HEK293 (cell line): ENCODE data around the gene CHRM4.

Source experiments
- CTCF ChIA-PET: fragments of 350-600 bp; formaldehyde crosslinking; extraction: SDS; loops from one replicate; lab custom pipeline; 2021; ENCODE audit warnings: antibody characterized with exemption; lab: Yijun Ruan, JAX
- POLR2A ChIA-PET: fragments of 300-600 bp; formaldehyde crosslinking; extraction: SDS; loops from one replicate; lab custom pipeline; 2020; ENCODE audit warnings: antibody characterized with exemption, inconsistent platforms; lab: Yijun Ruan, JAX
- H3K27ac ChIP-seq: fragments of 200-500 bp; sonication (Bioruptor generic); 2 replicates; pipeline ENCODE4 v1.5.1; 2014; ENCODE audit warnings: low read depth, low read length, control low read depth, inconsistent platforms; ENCODE audit errors: extremely low read depth
- H3K36me3 ChIP-seq, 2 experiments: fragments of 200-500 bp in 1 of 2; sonication (Bioruptor generic) in 1 of 2; 1 replicate in 1 of 2; 2 replicates in 1 of 2; pipeline ENCODE4 v1.5.1; 2014 to 2017; ENCODE audit warnings: inconsistent platforms in 2 of 2, low read length in 2 of 2; ENCODE audit not compliant: control insufficient read depth in 2 of 2, insufficient read depth in 1 of 2
- H3K4me1 ChIP-seq: fragments of 200-500 bp; sonication (Bioruptor generic); 2 replicates; pipeline ENCODE4 v1.5.1; 2014; ENCODE audit warnings: mild to moderate bottlenecking, low read length, inconsistent platforms; ENCODE audit not compliant: control insufficient read depth, insufficient read depth
- H3K4me3 ChIP-seq: 2 replicates; pipeline ENCODE4 v1.5.1; 2011; ENCODE audit warnings: low read depth, mild to moderate bottlenecking, control low read depth, low read length, moderate library complexity
- H3K9me3 ChIP-seq: fragments of 200-500 bp; sonication (Bioruptor generic); 2 replicates; pipeline ENCODE4 v1.5.1; 2014; ENCODE audit warnings: low read depth, low read length, inconsistent platforms; ENCODE audit not compliant: control insufficient read depth, insufficient read depth
- FEZF1 ChIP-seq: fragments of 450-650 bp; formaldehyde crosslinking; IDR thresholded peaks from 2 replicates; pipeline ENCODE4 v1.5.1; 2016; ENCODE audit warnings: missing biosample characterization, missing genetic modification characterization
- INSM2 ChIP-seq: fragments of 450-650 bp; formaldehyde crosslinking; IDR thresholded peaks from 2 replicates; pipeline ENCODE4 v1.5.1; 2016; ENCODE audit warnings: missing biosample characterization, missing genetic modification characterization
- KLF10 ChIP-seq: fragments of 450-650 bp; IDR thresholded peaks from 2 replicates; pipeline ENCODE4 v1.5.1; 2018; ENCODE audit warnings: missing biosample characterization, mild to moderate bottlenecking, missing genetic modification characterization
- MZF1 ChIP-seq: fragments of 450-650 bp; formaldehyde crosslinking; IDR thresholded peaks from 2 replicates; pipeline ENCODE4 v1.5.1; 2017; ENCODE audit warnings: missing biosample characterization, missing genetic modification characterization, borderline replicate concordance
- REPIN1 ChIP-seq: fragments of 450-650 bp; formaldehyde crosslinking; IDR thresholded peaks from 2 replicates; pipeline ENCODE4 v1.5.1; 2017; ENCODE audit warnings: missing biosample characterization, missing genetic modification characterization, low read depth
- SP2 ChIP-seq: fragments of 450-650 bp; formaldehyde crosslinking; IDR thresholded peaks from 2 replicates; pipeline ENCODE4 v1.5.1; 2016; ENCODE audit warnings: missing biosample characterization, missing genetic modification characterization
- TRIM28 ChIP-seq: IDR thresholded peaks from 2 replicates; pipeline ENCODE4 v1.6.1; 2011; ENCODE audit warnings: low read length, control low read depth, borderline replicate concordance
- YY1 ChIP-seq: fragments of 450-650 bp; formaldehyde crosslinking; IDR thresholded peaks from 2 replicates; pipeline ENCODE4 v1.5.1; 2018; ENCODE audit warnings: missing biosample characterization, missing genetic modification characterization
- ZBTB48 ChIP-seq: fragments of 450-650 bp; formaldehyde crosslinking; IDR thresholded peaks from 2 replicates; pipeline ENCODE4 v1.5.1; 2016; ENCODE audit warnings: missing biosample characterization, missing genetic modification characterization
- ZEB2 ChIP-seq: fragments of 450-650 bp; formaldehyde crosslinking; IDR thresholded peaks from 2 replicates; pipeline ENCODE4 v1.5.1; 2016; ENCODE audit warnings: missing biosample characterization, missing genetic modification characterization
- ZFHX2 ChIP-seq: fragments of 450-650 bp; formaldehyde crosslinking; conservative IDR thresholded peaks from 2 replicates; pipeline ENCODE4 v1.5.1; 2016; ENCODE audit warnings: missing biosample characterization, missing genetic modification characterization
- ZNF140 ChIP-seq: fragments of 450-650 bp; formaldehyde crosslinking; IDR thresholded peaks from 2 replicates; pipeline ENCODE4 v1.5.1; 2016; ENCODE audit warnings: missing biosample characterization, missing genetic modification characterization
- ZNF19 ChIP-seq: fragments of 450-650 bp; formaldehyde crosslinking; IDR thresholded peaks from 2 replicates; pipeline ENCODE4; 2016; ENCODE audit warnings: missing biosample characterization, missing genetic modification characterization, low read depth
- ZNF239 ChIP-seq: fragments of 450-650 bp; formaldehyde crosslinking; IDR thresholded peaks from 2 replicates; pipeline ENCODE4 v1.5.1; 2016; ENCODE audit warnings: missing biosample characterization, missing genetic modification characterization
- ZNF514 ChIP-seq: fragments of 450-650 bp; formaldehyde crosslinking; IDR thresholded peaks from 2 replicates; pipeline ENCODE4 v1.5.1; 2016; ENCODE audit warnings: missing biosample characterization, missing genetic modification characterization
- ZNF521 ChIP-seq: fragments of 450-650 bp; formaldehyde crosslinking; IDR thresholded peaks from 2 replicates; pipeline ENCODE4 v1.5.1; 2017; ENCODE audit warnings: missing biosample characterization, mild to moderate bottlenecking, missing genetic modification characterization
- ZNF529 ChIP-seq: fragments of 450-650 bp; formaldehyde crosslinking; IDR thresholded peaks from 2 replicates; pipeline ENCODE4 v1.5.1; 2017; ENCODE audit warnings: missing genetic modification characterization, missing biosample characterization; ENCODE audit not compliant: insufficient replicate concordance
- ZNF548 ChIP-seq: fragments of 450-650 bp; formaldehyde crosslinking; IDR thresholded peaks from 2 replicates; pipeline ENCODE4 v1.5.1; 2016; ENCODE audit warnings: missing biosample characterization, missing genetic modification characterization
- ZNF561 ChIP-seq: fragments of 450-650 bp; IDR thresholded peaks from 2 replicates; pipeline ENCODE4 v1.5.1; 2018; ENCODE audit warnings: missing biosample characterization, missing genetic modification characterization, borderline replicate concordance
- ZNF585B ChIP-seq: fragments of 450-650 bp; formaldehyde crosslinking; IDR thresholded peaks from 2 replicates; pipeline ENCODE4 v1.5.1; 2016; ENCODE audit warnings: missing biosample characterization, missing genetic modification characterization
- ZNF596 ChIP-seq: fragments of 450-650 bp; IDR thresholded peaks from 2 replicates; pipeline ENCODE4 v1.5.0; 2018; ENCODE audit warnings: missing biosample characterization, mild to moderate bottlenecking, missing genetic modification characterization, moderate library complexity
- ZNF654 ChIP-seq: fragments of 450-650 bp; formaldehyde crosslinking; IDR thresholded peaks from 2 replicates; pipeline ENCODE4 v1.5.1; 2016; ENCODE audit warnings: low read depth, missing biosample characterization, missing genetic modification characterization
- ZNF658 ChIP-seq: fragments of 450-650 bp; formaldehyde crosslinking; IDR thresholded peaks from 2 replicates; pipeline ENCODE4; 2016; ENCODE audit warnings: missing biosample characterization, missing genetic modification characterization
- ZNF701 ChIP-seq: fragments of 450-650 bp; formaldehyde crosslinking; IDR thresholded peaks from 2 replicates; pipeline ENCODE4 v1.5.1; 2016; ENCODE audit warnings: missing biosample characterization, missing genetic modification characterization
- ZNF707 ChIP-seq: fragments of 450-650 bp; formaldehyde crosslinking; IDR thresholded peaks from 2 replicates; pipeline ENCODE4 v1.5.1; 2016; ENCODE audit warnings: missing biosample characterization, missing genetic modification characterization
- ZNF76 ChIP-seq: fragments of 450-650 bp; formaldehyde crosslinking; IDR thresholded peaks from 2 replicates; pipeline ENCODE4; 2016; ENCODE audit warnings: low read depth, missing biosample characterization, missing genetic modification characterization, borderline replicate concordance
- TF ChIP-seq, protein P1 (sequence below): fragments of 450-650 bp; IDR thresholded peaks from 2 replicates; pipeline ENCODE4 v1.5.1; 2018; ENCODE audit warnings: missing biosample characterization, mild to moderate bottlenecking, missing genetic modification characterization
- TF ChIP-seq, protein P2 (sequence below): fragments of 450-650 bp; formaldehyde crosslinking; IDR thresholded peaks from 2 replicates; pipeline ENCODE4 v1.5.1; 2016; ENCODE audit warnings: missing biosample characterization, missing genetic modification characterization
- TF ChIP-seq, protein P3 (sequence below): fragments of 450-650 bp; formaldehyde crosslinking; IDR thresholded peaks from 2 replicates; pipeline ENCODE4 v1.5.1; 2016; ENCODE audit warnings: missing biosample characterization, missing genetic modification characterization

The CHRM4 gene

DNA sequence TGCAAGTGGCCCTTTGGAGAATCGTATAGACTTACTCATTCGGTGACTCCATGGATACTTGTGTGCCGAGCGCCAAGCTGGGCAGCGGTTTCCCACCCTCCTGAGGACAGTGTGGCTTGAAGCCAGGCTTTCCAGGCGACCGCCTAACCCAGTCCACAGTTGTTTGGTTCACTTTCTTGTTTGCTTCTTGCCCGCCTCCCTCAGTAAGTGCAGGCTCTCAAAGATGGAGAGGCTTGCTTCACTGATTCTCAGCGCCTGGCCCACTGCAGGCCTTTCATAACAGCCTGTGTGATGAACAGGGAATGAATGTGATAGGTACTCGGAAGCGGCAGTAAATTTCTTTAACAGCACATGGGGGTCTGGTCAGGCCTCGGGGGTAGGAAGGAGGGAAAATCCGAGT is 21.3 kb downstream of the CHRM4 start (continued):
- TF ChIP-seq, protein P1, sequence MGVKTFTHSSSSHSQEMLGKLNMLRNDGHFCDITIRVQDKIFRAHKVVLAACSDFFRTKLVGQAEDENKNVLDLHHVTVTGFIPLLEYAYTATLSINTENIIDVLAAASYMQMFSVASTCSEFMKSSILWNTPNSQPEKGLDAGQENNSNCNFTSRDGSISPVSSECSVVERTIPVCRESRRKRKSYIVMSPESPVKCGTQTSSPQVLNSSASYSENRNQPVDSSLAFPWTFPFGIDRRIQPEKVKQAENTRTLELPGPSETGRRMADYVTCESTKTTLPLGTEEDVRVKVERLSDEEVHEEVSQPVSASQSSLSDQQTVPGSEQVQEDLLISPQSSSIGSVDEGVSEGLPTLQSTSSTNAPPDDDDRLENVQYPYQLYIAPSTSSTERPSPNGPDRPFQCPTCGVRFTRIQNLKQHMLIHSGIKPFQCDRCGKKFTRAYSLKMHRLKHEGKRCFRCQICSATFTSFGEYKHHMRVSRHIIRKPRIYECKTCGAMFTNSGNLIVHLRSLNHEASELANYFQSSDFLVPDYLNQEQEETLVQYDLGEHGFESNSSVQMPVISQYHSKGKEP (tag by site-specific recombination) = no peak
- TF ChIP-seq ZNF514 (tag by site-specific recombination) (no peak), ZNF596 (tag by site-specific recombination) (no peak), ZNF701 (no peak), TRIM28 (no peak), FEZF1 (no peak), YY1 (no peak), ZNF585B (tag by site-specific recombination) (no peak), ZNF521 (tag by site-specific recombination) (no peak), REPIN1 (tag by site-specific recombination) (no peak)

DNA sequence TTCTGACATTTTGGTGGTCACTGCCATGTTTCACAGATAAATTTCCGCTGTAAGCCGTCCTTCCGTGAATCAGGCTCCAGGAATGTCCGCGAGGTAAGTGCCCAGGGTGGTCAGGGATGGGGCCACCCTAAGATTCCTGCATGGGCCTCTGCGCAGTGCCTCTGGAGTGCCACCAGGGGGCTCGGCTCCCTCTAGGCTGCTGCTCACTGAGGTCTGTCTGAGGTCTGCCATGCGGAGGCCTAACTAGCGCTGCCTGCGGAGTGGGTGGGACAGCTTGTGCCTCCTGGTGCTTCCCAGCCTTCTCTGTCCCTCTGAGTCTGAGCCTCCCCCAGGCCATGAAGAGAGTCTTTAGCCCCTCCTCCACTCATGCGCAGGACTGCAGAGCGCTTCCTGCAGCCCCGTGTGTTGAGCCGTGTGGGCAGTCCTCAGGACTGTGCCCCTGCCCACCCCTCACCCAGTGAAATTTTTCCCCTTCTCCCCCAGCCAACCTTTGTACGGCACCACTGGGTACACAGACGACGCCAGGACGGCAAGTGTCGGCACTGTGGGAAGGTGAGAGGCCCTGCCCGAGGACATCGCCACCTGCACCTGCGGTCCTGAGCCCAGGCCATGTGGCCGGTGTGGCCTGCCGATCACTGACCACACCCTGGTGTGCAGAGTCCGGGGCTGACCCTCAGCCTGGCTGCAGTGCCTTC is 22.0 kb downstream of the CHRM4 start:
- H3K36me3 ChIP-seq = peaks cover 0 to 56% of the 10 kb centered on the region in 2 experiments; a peak in 1 of 3 replicates
- H3K4me3 ChIP-seq = no peak overlapping the region
- ChIA-PET CTCF (interaction anchor here (0.6 to 5.6 kb wide), 11 partner anchors 8 to 512 kb away, joined by 3 to 98 read pairs (median 5); partner anchors contain the start of genes CHRM4 and DGKZ), POLR2A (no interaction called here)
- H3K9me3 ChIP-seq = no peaks in the 10 kb centered on the region
- H3K27ac ChIP-seq = no peak overlapping the region
- H3K4me1 ChIP-seq = no peaks in the 10 kb centered on the region
- TF ChIP-seq, protein P2, sequence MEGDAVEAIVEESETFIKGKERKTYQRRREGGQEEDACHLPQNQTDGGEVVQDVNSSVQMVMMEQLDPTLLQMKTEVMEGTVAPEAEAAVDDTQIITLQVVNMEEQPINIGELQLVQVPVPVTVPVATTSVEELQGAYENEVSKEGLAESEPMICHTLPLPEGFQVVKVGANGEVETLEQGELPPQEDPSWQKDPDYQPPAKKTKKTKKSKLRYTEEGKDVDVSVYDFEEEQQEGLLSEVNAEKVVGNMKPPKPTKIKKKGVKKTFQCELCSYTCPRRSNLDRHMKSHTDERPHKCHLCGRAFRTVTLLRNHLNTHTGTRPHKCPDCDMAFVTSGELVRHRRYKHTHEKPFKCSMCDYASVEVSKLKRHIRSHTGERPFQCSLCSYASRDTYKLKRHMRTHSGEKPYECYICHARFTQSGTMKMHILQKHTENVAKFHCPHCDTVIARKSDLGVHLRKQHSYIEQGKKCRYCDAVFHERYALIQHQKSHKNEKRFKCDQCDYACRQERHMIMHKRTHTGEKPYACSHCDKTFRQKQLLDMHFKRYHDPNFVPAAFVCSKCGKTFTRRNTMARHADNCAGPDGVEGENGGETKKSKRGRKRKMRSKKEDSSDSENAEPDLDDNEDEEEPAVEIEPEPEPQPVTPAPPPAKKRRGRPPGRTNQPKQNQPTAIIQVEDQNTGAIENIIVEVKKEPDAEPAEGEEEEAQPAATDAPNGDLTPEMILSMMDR (tag by site-specific recombination) = peak; percentile 76
- no peak for TF ChIP-seq ZNF76 (tag by site-specific recombination)
- no peak for TF ChIP-seq ZNF548 (tag by site-specific recombination)
- TF ChIP-seq ZNF19 (tag by site-specific recombination) = no peak
- TF ChIP-seq ZNF140 (tag by site-specific recombination) = no peak
- no peak for TF ChIP-seq ZBTB48
- peak; percentile 14; the same call in 1 of the 2 replicates for TF ChIP-seq SP2
- TF ChIP-seq ZNF561 (tag by site-specific recombination) = no peak
- TF ChIP-seq MZF1 (tag by site-specific recombination) = no peak
- TF ChIP-seq ZNF658 (tag by site-specific recombination) = no peak
- no peak for TF ChIP-seq KLF10 (tag by site-specific recombination)
- TF ChIP-seq ZEB2 (tag by site-specific recombination) = no peak
- no peak for TF ChIP-seq INSM2 (tag by site-specific recombination)
- peak; percentile 30 for TF ChIP-seq ZNF654 (tag by site-specific recombination)
- TF ChIP-seq ZNF529 (tag by site-specific recombination) = no peak
- TF ChIP-seq ZFHX2 (tag by site-specific recombination) = peak; percentile 53
- no peak for TF ChIP-seq ZNF707 (tag by site-specific recombination)
- TF ChIP-seq, protein P3, sequence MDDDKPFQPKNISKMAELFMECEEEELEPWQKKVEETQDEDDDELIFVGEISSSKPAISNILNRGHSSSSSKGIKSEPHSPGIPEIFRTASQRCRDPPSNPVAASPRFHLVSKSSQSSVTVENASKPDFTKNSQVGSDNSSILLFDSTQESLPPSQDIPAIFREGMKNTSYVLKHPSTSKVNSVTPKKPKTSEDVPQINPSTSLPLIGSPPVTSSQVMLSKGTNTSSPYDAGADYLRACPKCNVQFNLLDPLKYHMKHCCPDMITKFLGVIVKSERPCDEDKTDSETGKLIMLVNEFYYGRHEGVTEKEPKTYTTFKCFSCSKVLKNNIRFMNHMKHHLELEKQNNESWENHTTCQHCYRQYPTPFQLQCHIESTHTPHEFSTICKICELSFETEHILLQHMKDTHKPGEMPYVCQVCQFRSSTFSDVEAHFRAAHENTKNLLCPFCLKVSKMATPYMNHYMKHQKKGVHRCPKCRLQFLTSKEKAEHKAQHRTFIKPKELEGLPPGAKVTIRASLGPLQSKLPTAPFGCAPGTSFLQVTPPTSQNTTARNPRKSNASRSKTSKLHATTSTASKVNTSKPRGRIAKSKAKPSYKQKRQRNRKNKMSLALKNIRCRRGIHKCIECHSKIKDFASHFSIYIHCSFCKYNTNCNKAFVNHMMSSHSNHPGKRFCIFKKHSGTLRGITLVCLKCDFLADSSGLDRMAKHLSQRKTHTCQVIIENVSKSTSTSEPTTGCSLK (tag by site-specific recombination) = no peak
- TF ChIP-seq ZNF239 (tag by site-specific recombination) = no peak
